OCI-LY7 (cell line): ENCODE data around the gene ZBTB20.

ENCODE experiments used
- EZH2phosphoT487 ChIP-seq: fragments of 200-600 bp; sonication (generic); IDR thresholded peaks from 2 replicates; pipeline ENCODE4 v1.6.1; 2018; ENCODE audit warnings: low read depth, borderline replicate concordance, mild to moderate bottlenecking, mixed run types, antibody characterized with exemption, low read length, moderate library complexity, mixed read lengths
- TF ChIP-seq, protein P1 (sequence below): fragments of 200-600 bp; sonication (generic); conservative IDR thresholded peaks from 2 replicates; pipeline ENCODE4 v1.5.1; 2014; ENCODE audit warnings: mild to moderate bottlenecking, antibody characterized with exemption, low read length, moderate library complexity, mixed read lengths

DNA sequence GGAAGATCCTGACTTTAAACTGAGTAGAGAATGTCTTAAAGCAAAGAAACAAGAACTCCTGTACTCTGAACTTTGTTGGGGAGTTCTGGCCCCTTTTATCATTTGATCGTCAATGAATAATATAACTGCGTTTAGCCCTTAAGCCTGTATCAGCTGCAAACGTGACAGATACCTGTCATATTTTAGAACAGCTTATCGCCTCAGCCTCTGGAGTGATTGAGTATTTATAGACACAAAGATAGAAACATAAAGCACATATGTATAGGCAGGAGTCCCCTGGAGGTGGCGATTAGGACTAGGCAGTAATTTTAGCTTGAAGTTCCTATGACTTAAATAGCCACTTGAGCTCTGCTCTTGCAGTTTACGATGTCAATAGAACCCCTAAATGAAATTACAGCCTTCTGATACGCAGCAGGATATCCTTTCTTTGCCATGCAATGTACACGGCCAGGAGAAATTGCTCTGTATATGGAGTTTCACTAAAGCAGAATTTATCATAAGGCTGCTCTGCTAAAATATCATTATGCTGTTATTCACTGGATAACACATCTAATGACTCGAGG is 531.5 kb downstream of the ZBTB20 start:
- TF ChIP-seq, protein P1, sequence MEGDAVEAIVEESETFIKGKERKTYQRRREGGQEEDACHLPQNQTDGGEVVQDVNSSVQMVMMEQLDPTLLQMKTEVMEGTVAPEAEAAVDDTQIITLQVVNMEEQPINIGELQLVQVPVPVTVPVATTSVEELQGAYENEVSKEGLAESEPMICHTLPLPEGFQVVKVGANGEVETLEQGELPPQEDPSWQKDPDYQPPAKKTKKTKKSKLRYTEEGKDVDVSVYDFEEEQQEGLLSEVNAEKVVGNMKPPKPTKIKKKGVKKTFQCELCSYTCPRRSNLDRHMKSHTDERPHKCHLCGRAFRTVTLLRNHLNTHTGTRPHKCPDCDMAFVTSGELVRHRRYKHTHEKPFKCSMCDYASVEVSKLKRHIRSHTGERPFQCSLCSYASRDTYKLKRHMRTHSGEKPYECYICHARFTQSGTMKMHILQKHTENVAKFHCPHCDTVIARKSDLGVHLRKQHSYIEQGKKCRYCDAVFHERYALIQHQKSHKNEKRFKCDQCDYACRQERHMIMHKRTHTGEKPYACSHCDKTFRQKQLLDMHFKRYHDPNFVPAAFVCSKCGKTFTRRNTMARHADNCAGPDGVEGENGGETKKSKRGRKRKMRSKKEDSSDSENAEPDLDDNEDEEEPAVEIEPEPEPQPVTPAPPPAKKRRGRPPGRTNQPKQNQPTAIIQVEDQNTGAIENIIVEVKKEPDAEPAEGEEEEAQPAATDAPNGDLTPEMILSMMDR = no peak
- no peak for TF ChIP-seq EZH2phosphoT487
